Right cardiac atrium (tissue), 5 donors: ENCODE measurements around the gene ZBTB44. TPM values are rescaled to one million over a fixed set of nuclear protein-coding genes. Genes with fewer than 3 reads are reported as not detected.
"Not testable (repeated sequence)": the region's sequence is repeated elsewhere in the genome, so short reads cannot be mapped to it uniquely, and the experiment has no call there.

Experiments
- ATAC-seq, 2 donors: fragments of 200-7000 bp; cut with Tn5 transposase; one replicate each; pipeline versions ENCODE4 v1.8.0 to v1.9.1; 2020; ENCODE audit warnings: moderate library complexity in 2 of 2, mild to moderate bottlenecking in 1 of 2
- DNase-seq, 3 donors: peaks; one replicate each; pipeline ENCODE4 v3.0.0-alpha.2; 2020
- H3K27ac ChIP-seq: one replicate; pipeline ENCODE4 v1.5.1; 2013; ENCODE audit warnings: mild to moderate bottlenecking, low read length, control low read depth, moderate library complexity
- H3K27me3 ChIP-seq: one replicate; pipeline ENCODE4 v1.6.1; 2013; ENCODE audit not compliant: control insufficient read depth, insufficient read depth
- H3K4me1 ChIP-seq: one replicate; pipeline ENCODE4 v1.6.1; 2013; ENCODE audit warnings: low read length; ENCODE audit not compliant: control insufficient read depth, insufficient read depth
- H3K4me3 ChIP-seq: one replicate; pipeline ENCODE4 v1.5.1; 2013; ENCODE audit warnings: low read length, control low read depth
- H3K9me3 ChIP-seq: one replicate; pipeline ENCODE4 v1.6.1; 2013; ENCODE audit warnings: low read length; ENCODE audit not compliant: control insufficient read depth
- WGBS: extraction: QIAGEN DNeasy Blood & Tissue Kit; methylation state at CpG from one replicate; pipeline ENCODE4 v1.1.7; 2013; 5-methylcytosine and 5-hydroxymethylcytosine counted together
- intact Hi-C, 4 donors: fragments of 100-400 bp; cut with DNase I; formaldehyde crosslinking; loops; one replicate each; pipeline versions ENCODE4 v1.11.0 to v1.14.0; 2022 to 2023
- polyA plus RNA-seq: library from polyadenylated mRNA; stranded (reverse); fragments of 200-250 nt; gene quantifications from one replicate; pipeline ENCODE4 v1.2.3, GENCODE V29; 2013
- total RNA-seq, 4 donors: library from RNA; stranded (reverse); fragmentation: NEBNext Ultra II Directional; extraction: Animal tissue kit (Norgen Biotek cat#: 25700); gene quantifications; one replicate each; pipeline ENCODE4 v1.2.1, GENCODE V29; 2021
- donor health status: healthy with polysubstance abuse.
- donor health status: DM: no; HTN: yes; CAD: no.
- donor health status: DM: no; HTN: no; CAD: no.
- donor health status: DM: no; HTN: yes; CAD: no; lungs with severe emphysema.
- donor health status: DM: yes; HTN: yes; CAD: no.

ZBTB44 gene
- total and polyA plus RNA-seq, 5 donors = 16.2 to 47.0 (median 45.6) TPM

- ATAC-seq (no peak), DNase-seq (no peak)
- H3K27ac ChIP-seq = no peak overlapping the region
- H3K9me3 ChIP-seq = no peaks in the 10 kb centered on the region
- no peak overlapping the region for H3K4me3 ChIP-seq
- H3K27me3 ChIP-seq = no peaks in the 10 kb centered on the region
- 85% methylated on average over 3 of the region's 3 CpGs for WGBS
- peaks cover 5% of the 10 kb centered on the region for H3K4me1 ChIP-seq
- intact Hi-C loops = no loop called here
These were observed 68.0 kb downstream of the ZBTB44 start for GRCh38 chr11:130246738-130247137.

GRCh38 chr11:130246270-130246669 lies 68.4 kb downstream of the ZBTB44 start:
- intact Hi-C loops = no loop called here
- Histone ChIP-seq H3K4me3 (no peak overlapping the region), H3K27ac (no peak overlapping the region), H3K4me1 (peaks cover 5% of the 10 kb centered on the region), H3K9me3 (no peaks in the 10 kb centered on the region), H3K27me3 (no peaks in the 10 kb centered on the region)
- DNase-seq (no peak), ATAC-seq (no peak)
- WGBS = 41% methylated on average over 1 of the region's 1 CpG

DNA sequence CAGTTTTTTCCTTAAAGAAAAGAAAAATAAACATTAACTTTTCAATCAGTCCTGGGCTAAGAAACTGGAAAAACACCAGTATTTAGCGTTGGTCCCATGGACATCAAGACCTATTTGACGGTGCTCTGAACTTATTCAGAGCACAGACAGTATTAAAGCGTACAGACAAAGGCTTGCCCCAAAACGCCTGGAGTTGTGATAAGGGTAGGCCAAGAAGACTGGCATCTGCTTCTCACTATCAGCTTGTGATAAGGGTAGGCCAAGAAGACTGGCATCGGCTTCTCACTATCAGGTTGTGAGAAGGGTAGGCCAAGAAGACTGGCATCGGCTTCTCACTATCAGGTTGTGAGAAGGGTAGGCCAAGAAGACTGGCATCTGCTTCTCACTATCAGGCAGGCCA lies 69.3 kb downstream of the ZBTB44 start:
- H3K4me3 ChIP-seq, DNase-seq, intact Hi-C loops, H3K27me3 ChIP-seq, H3K9me3 ChIP-seq, ATAC-seq, H3K4me1 ChIP-seq, H3K27ac ChIP-seq: not testable (repeated sequence)
- 61% methylated on average over 6 of the region's 6 CpGs for WGBS

GRCh38 chr11:130244848-130245247 lies 69.9 kb downstream of the ZBTB44 start:
- H3K27ac ChIP-seq = no peak overlapping the region
- peaks cover 5% of the 10 kb centered on the region for H3K4me1 ChIP-seq
- H3K9me3 ChIP-seq = no peaks in the 10 kb centered on the region
- DNase-seq = no peak
- intact Hi-C loops = no loop called here
- 96% methylated on average over 3 of the region's 3 CpGs for WGBS
- H3K4me3 ChIP-seq = no peak overlapping the region
- ATAC-seq = no peak
- H3K27me3 ChIP-seq = no peaks in the 10 kb centered on the region

DNA sequence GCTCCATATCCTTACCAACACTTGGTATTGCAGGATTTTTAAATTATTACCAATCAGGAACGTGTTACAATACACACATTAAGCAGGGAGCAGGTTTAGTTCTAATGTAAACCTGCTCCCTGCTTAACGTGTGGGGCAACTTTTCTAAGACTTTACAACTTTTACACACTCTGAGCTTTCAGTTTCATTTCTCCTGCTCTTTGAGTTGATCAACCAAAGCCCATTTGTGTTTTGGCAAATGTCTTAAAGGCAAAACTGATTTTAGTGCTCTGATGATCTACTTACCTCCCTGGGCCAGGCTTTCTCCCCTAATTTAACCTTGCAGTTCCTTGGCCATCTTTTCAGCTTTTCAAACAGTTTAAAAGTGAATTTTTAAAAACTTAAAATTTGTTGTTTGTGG lies 70.9 kb downstream of the ZBTB44 start:
- Histone ChIP-seq H3K4me1 (peaks cover 1% of the 10 kb centered on the region), H3K27ac (no peak overlapping the region), H3K27me3 (no peaks in the 10 kb centered on the region), H3K4me3 (no peak overlapping the region), H3K9me3 (no peaks in the 10 kb centered on the region)
- DNase-seq (no peak), ATAC-seq (no peak)
- intact Hi-C loops = no loop called here
- 71% methylated on average over 2 of the region's 2 CpGs for WGBS

- no peak for ATAC-seq
- H3K27ac ChIP-seq = no peak overlapping the region
- H3K9me3 ChIP-seq = no peaks in the 10 kb centered on the region
- H3K4me1 ChIP-seq = peaks cover 1% of the 10 kb centered on the region
- no peak for DNase-seq
- H3K27me3 ChIP-seq = no peaks in the 10 kb centered on the region
- intact Hi-C loops = no loop called here
- WGBS = 93% methylated on average over 2 of the region's 2 CpGs
- H3K4me3 ChIP-seq = no peak overlapping the region
These were observed 73.0 kb downstream of the ZBTB44 start for GRCh38 chr11:130241713-130242112.

GRCh38 chr11:130237282-130238006 lies 77.3 kb downstream of the ZBTB44 start:
- ATAC-seq (no peak), DNase-seq (no peak)
- WGBS = 90% methylated on average over 6 of the region's 6 CpGs
- Histone ChIP-seq H3K4me3 (no peak overlapping the region), H3K27ac (no peak overlapping the region), H3K9me3 (no peaks in the 10 kb centered on the region), H3K4me1 (no peaks in the 10 kb centered on the region), H3K27me3 (no peaks in the 10 kb centered on the region)
- intact Hi-C loops = loop anchor here in 1 of 4 donors (10.0 kb wide), 1 partner anchor 67 kb away; no protein-coding TSS in a partner anchor

- no peaks in the 10 kb centered on the region for H3K4me1 ChIP-seq
These were observed 80.4 kb downstream of the ZBTB44 start for GRCh38 chr11:130234315-130234714.

DNA sequence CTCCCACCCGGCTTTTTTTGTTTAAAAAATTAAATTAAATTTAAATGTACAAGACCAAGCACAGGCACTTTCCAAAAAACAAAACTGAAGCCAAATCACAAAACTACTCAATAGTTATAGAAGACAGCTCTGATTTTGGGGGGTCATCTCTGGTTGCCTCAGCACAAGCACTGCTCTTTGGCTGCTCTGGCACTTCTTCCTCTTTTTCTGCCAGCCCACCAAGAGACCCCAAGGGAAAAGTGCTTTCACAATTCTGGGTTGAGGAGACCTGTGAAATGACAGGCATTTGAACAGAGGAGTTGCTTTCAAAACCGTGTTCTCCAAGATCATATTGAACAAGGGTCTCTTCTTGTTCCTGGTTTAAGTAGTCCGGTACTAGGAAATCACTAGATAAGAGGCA lies 80.8 kb downstream of the ZBTB44 start:
- H3K4me1 ChIP-seq, DNase-seq, ATAC-seq, H3K4me3 ChIP-seq, H3K27me3 ChIP-seq, H3K9me3 ChIP-seq, H3K27ac ChIP-seq: not testable (repeated sequence)
- 69% methylated on average over 3 of the region's 3 CpGs for WGBS
- intact Hi-C loops = loop anchor here in 1 of 4 donors (10.0 kb wide), 1 partner anchor 71 kb away; no protein-coding TSS in a partner anchor

More at GRCh38 chr11:130234315-130234714, 80.4 kb downstream of the ZBTB44 start:
- Histone ChIP-seq H3K27me3 (no peaks in the 10 kb centered on the region), H3K4me3 (no peak overlapping the region), H3K27ac (no peak overlapping the region), H3K9me3 (no peaks in the 10 kb centered on the region)
- no peak for ATAC-seq
- DNase-seq = no peak
- intact Hi-C loops = loop anchor here in 1 of 4 donors (10.0 kb wide), 1 partner anchor 70 kb away; no protein-coding TSS in a partner anchor

GRCh38 chr11:130233486-130233885 lies 81.2 kb downstream of the ZBTB44 start:
- ATAC-seq, H3K4me1 ChIP-seq, H3K27ac ChIP-seq, DNase-seq, H3K4me3 ChIP-seq, H3K27me3 ChIP-seq, H3K9me3 ChIP-seq: not testable (repeated sequence)
- intact Hi-C loops = loop anchor here in 1 of 4 donors (10.0 kb wide), 1 partner anchor 71 kb away; no protein-coding TSS in a partner anchor

DNA sequence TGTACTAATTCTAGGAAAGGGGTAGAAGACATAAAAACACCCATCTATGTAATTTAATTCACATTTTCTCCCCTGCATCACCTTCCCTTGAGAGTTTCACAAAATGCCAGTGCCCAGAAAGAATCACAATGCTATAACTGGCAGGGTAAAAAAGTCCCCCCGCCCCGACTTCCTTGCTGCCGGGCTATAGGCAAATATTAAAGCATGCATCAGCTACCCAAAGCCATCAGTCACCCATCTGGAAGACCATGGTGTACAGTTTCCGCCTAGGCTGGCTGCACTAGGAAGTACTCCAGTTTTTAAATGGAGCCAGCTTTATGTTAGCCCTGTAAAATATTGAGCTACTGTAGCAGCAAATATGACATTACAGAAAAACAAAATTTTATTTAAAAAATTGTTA lies 87.3 kb downstream of the ZBTB44 start:
- H3K4me1 ChIP-seq = no peaks in the 10 kb centered on the region
- no peak overlapping the region for H3K4me3 ChIP-seq
- ATAC-seq = no peak
- no peak overlapping the region for H3K27ac ChIP-seq
- WGBS = 96% methylated on average over 4 of the region's 4 CpGs
- no peaks in the 10 kb centered on the region for H3K9me3 ChIP-seq
- no peak for DNase-seq
- no peaks in the 10 kb centered on the region for H3K27me3 ChIP-seq
- intact Hi-C loops = no loop called here
